Thyroid gland (tissue), 4 donors: ENCODE measurements around the gene BANF2. TPM values are rescaled to one million over a fixed set of nuclear protein-coding genes. Genes with fewer than 3 reads are reported as not detected.

ENCODE experiments used
- DNase-seq, 2 donors: peaks; one replicate each; pipeline ENCODE4 v3.0.0-alpha.2; 2019
- H3K27ac ChIP-seq, 3 donors: fragments of 200-600 bp; sonication (generic); 1 replicate in 2 of 3; 2 replicates in 1 of 3; pipeline ENCODE4 v1.5.1; 2016 to 2019; ENCODE audit warnings: mild to moderate bottlenecking in 1 of 3, moderate library complexity in 1 of 3
- H3K27me3 ChIP-seq: fragments of 200-600 bp; sonication (generic); one replicate; pipeline ENCODE4 v1.5.1; 2019
- H3K36me3 ChIP-seq, 2 donors: fragments of 200-600 bp; sonication (generic); one replicate each; pipeline ENCODE4 v1.5.1; 2016 to 2019
- H3K4me1 ChIP-seq, 2 donors: fragments of 200-600 bp; sonication (generic); one replicate each; pipeline ENCODE4 v1.5.1; 2017 to 2019
- H3K4me3 ChIP-seq, 3 donors: fragments of 200-600 bp; sonication (generic); replicated peaks in 1 of 3; 1 replicate in 2 of 3; 2 replicates in 1 of 3; pipeline ENCODE4 v1.5.1; 2016; ENCODE audit warnings: mild to moderate bottlenecking in 1 of 3
- H3K9me3 ChIP-seq: fragments of 200-600 bp; sonication (generic); one replicate; pipeline ENCODE4 v1.5.1; 2017
- CTCF ChIP-seq, 6 experiments: fragments of 200-600 bp in 3 of 6; fragments of 450-650 bp in 3 of 6; sonication (generic) in 3 of 6; IDR thresholded peaks; one replicate each; pipeline ENCODE4 v1.5.1; 2016 to 2019; ENCODE audit warnings: antibody characterized with exemption in 6 of 6, mild to moderate bottlenecking in 2 of 6, inconsistent platforms in 1 of 6, moderate library complexity in 1 of 6
- POLR2A ChIP-seq, 2 donors: fragments of 450-650 bp; IDR thresholded peaks; one replicate each; pipeline ENCODE4 v1.6.1; 2017; ENCODE audit warnings: antibody characterized with exemption in 2 of 2, mild to moderate bottlenecking in 2 of 2, moderate library complexity in 1 of 2
- WGBS, 2 donors: methylation state at CpG; one replicate each; pipeline ENCODE4 v1.1.5; 2017; 5-methylcytosine and 5-hydroxymethylcytosine counted together
- intact Hi-C: fragments of 100-400 bp; cut with DNase I; formaldehyde crosslinking; loops from one replicate; pipeline ENCODE4 v1.15.1; 2023
- total RNA-seq, 4 donors: library from RNA; depleted of rRNA; stranded (reverse); fragments of >200 nt; gene quantifications; one replicate each; pipeline ENCODE4 v1.2.3, GENCODE V29; 2016

Gene BANF2
- total RNA-seq, 4 donors from 2014 or later = 15.2 TPM; not detected in 3

GRCh38 chr20:17709361-17710293, 9.9 kb downstream of the BANF2 start:
- H3K27me3 ChIP-seq = no peaks in the 10 kb centered on the region
- H3K27ac ChIP-seq = peak overlapping the region; percentile 23 to 81 (median 67)
- peaks cover 44 to 54% of the 10 kb centered on the region in 2 donors for H3K4me1 ChIP-seq
- DNase-seq = peak; percentile 46 to 52
- intact Hi-C loops = no loop called here
- TF ChIP-seq POLR2A (IDR thresholded peaks at IDR 0.05) (peak in 1 of 2 donors; percentile 17), CTCF (IDR thresholded peaks at IDR 0.05) (no peak)
- no peaks in the 10 kb centered on the region for H3K9me3 ChIP-seq
- no peak overlapping the region for H3K4me3 ChIP-seq
- no peaks in the 10 kb centered on the region for H3K36me3 ChIP-seq
- 70 to 71% methylated on average over 12 of the region's 12 CpGs for WGBS, 2 donors

GRCh38 chr20:17710379-17711266, 10.9 kb downstream of the BANF2 start:
- no peak for DNase-seq
- Histone ChIP-seq H3K27me3 (no peaks in the 10 kb centered on the region), H3K9me3 (no peaks in the 10 kb centered on the region), H3K4me3 (no peak overlapping the region), H3K27ac (peak overlapping the region in 1 of 3 donors; percentile 81), H3K4me1 (peaks cover 44 to 50% of the 10 kb centered on the region in 2 donors), H3K36me3 (no peaks in the 10 kb centered on the region)
- intact Hi-C loops = no loop called here
- 74 to 81% methylated on average over 21 of the region's 21 CpGs for WGBS, 2 donors
- TF ChIP-seq CTCF (IDR thresholded peaks at IDR 0.05) (no peak), POLR2A (IDR thresholded peaks at IDR 0.05) (no peak)

- Histone ChIP-seq H3K27ac (no peak overlapping the region), H3K27me3 (no peaks in the 10 kb centered on the region), H3K4me3 (no peak overlapping the region), H3K4me1 (peaks cover 40 to 44% of the 10 kb centered on the region in 2 donors), H3K36me3 (no peaks in the 10 kb centered on the region), H3K9me3 (no peaks in the 10 kb centered on the region)
- TF ChIP-seq CTCF (IDR thresholded peaks at IDR 0.05) = no peak
- no peak for TF ChIP-seq POLR2A (IDR thresholded peaks at IDR 0.05)
- 86 to 88% methylated on average over 5 of the region's 5 CpGs for WGBS, 2 donors
- no peak for DNase-seq
- intact Hi-C loops = no loop called here
These were observed 11.5 kb downstream of the BANF2 start for GRCh38 chr20:17711267-17711627.

- 72 to 81% methylated on average over 4 of the region's 4 CpGs for WGBS, 2 donors
- Histone ChIP-seq H3K9me3 (no peaks in the 10 kb centered on the region), H3K36me3 (no peaks in the 10 kb centered on the region), H3K4me1 (peaks cover 34% of the 10 kb centered on the region in 2 donors), H3K4me3 (no peak overlapping the region), H3K27me3 (no peaks in the 10 kb centered on the region), H3K27ac (no peak overlapping the region)
- DNase-seq = no peak
- TF ChIP-seq POLR2A (IDR thresholded peaks at IDR 0.05) = no peak
- TF ChIP-seq CTCF (IDR thresholded peaks at IDR 0.05) = no peak
- intact Hi-C loops = no loop called here
These were observed 12.4 kb downstream of the BANF2 start for GRCh38 chr20:17712201-17712600.
